Measurements from ENCODE around the gene CEACAM19.

GRCh38 chr19:44643605-44644401 is 27.5 kb upstream of the CEACAM19 start, which contains the start of gene PVR:
- TF ChIP-seq CTCF (conservative IDR thresholded peaks at IDR 0.05 in 1 of 2, IDR thresholded peaks at IDR 0.05 in 1 of 2; ENCODE audit: low read depth in 1 of 2, low read length in 2 of 2) (no peak), EZH2 (IDR thresholded peaks at IDR 0.05; ENCODE audit: low read length, missing control alignments) (no peak)
